Measurements from ENCODE around the gene SYTL3.
"Not testable (repeated sequence)": the region's sequence is repeated elsewhere in the genome, so short reads cannot be mapped to it uniquely, and the experiment has no call there.

The SYTL3 gene

DNA sequence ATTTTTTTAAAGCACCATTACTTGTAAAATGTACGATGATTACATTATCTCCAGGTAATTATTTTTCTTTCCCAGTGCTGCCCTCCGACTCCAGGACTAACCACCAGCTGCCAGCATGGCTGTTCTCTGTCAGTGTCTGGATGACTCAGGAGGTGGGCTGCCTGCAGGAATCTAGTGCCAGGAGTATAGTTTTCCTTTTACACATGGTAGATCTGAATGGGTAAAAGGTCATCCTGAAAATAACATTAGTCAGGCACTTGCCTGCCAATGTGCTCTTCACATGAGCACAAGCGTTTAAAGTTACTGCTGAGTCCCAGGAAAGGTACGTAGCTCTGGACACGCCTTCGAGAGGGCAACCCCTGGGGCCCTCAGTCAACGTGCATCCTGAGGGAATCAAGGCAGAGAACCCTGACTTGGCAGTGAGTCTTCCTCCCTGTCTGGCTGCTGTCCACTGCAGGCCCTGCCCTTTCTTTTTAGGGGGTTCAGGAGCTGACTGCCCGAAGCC, 7.7 kb upstream of the SYTL3 start:
- DNase-seq = no peak

DNA sequence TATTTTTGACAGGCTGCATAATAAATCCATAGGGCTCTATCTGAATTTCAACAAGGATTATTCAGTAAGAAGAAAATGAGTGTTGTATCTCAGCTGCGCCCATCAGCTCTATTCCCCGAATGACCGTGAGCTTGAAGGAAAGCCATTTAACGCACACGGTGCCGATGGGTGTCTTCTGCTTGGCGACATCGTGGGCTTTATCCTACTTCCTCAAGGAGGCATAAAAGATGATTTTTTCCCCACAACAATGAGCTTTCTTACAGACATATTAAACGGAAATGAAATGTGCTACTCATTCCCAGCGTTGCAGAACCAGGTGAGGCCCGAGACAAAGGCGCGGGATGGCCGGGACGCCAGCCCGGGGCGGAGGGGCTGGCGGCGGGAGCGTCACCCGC, 6.0 kb upstream of the SYTL3 start:
- no peak for DNase-seq

DNA sequence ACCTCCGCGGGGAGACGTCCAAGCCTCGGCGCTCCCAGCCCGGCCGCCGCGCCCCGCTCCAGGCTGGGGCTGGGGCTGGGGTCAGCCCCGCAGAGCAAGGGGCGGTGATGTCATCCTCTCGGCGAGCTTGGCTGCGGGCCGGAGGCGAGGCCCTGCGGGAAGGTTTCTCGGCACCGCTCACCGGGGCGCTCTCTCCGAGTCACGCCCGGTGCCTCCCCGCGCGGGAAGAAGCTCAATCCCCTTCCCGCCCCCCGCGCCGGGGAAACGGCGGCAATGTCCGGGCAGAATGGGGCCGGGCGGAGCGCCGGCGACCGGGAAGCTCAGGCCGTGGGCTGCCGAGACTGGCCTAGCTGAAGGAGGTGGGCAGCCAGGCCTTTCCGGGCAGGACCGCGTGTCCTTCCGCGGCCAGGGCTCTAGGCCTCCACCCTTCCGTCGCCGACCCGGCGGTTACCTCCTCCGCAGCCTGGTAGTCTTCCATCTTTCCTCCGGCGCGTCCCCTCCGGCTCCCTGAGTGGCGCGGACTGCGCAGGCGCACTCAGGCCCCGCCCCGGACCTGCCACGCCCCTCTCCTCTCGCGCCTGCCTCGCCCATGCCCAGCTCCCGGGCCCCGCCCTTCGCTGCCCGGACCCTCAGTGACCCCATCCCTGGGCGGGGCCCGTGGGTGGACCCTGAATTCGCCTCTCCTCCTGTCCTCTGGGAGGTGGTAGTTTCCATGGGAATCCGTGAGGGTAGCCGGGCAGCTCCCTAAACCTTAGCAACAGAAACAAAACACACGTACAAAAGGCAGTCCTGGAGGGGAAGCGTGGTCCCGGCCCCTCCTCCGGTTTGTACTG, 5.4 kb upstream of the SYTL3 start, which contains the start of gene DYNLT1:
TSS of gene DYNLT1 (minus strand) at position 513 of the 833 bp plus-strand sequence. CDS start at position 478, 35 bp downstream.
- peak; percentile 54 for DNase-seq

GRCh38 chr6:158645064-158646022, 4.5 kb upstream of the SYTL3 start:
- DNase-seq = no peak

DNA sequence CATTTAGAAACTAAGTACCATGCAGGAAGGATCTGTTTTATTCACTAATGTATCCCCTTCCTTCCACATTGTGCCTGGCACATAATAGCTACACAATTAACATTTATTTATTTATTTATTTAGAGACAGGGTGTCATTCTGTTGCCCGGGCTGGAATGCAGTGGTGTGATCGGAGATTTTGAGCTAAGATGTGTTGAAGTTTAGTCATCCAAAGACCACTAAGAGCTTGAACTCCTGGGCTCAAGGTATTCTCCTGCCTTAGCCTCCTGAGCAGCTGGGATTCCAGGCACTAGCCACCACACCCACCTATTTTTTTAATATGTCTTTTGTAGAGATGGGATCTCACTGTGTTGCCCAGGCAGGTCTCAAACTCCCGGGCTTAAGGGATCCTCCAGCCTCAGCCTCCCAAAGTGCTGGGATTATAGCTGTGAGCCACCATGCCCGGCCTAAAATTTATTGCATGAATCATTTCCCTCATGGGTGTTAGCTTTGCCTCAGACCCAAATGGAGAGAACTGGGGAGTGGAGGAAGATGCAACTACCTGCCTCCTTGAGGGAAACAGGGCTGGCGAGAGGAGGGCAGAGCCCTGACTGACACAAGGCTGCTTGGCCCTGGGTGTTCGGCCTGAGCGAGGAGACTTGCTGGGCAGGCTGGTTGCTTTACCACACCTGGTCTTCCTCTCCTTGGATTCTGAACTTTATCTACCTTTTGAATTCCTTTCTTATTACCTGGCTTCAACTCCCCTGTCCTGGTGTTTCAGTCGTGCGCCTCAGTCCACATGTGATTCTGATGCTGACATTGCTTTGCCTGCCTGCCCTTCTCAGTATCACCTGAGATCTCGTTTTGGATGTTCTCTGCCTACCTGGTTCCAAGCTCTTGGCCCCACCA, 3.6 kb upstream of the SYTL3 start:
- DNase-seq = no peak

- DNase-seq = no peak
These were observed 2.4 kb upstream of the SYTL3 start for GRCh38 chr6:158647501-158647900.

GRCh38 chr6:158648682-158649131, 1.1 kb upstream of the SYTL3 start:
- DNase-seq = no peak

- DNase-seq = not testable (repeated sequence)
These were observed 2.3 kb downstream of the SYTL3 start for GRCh38 chr6:158651981-158652737.

- peak; percentile 20 for DNase-seq
These were observed 3.9 kb downstream of the SYTL3 start for GRCh38 chr6:158653577-158654354.

DNA sequence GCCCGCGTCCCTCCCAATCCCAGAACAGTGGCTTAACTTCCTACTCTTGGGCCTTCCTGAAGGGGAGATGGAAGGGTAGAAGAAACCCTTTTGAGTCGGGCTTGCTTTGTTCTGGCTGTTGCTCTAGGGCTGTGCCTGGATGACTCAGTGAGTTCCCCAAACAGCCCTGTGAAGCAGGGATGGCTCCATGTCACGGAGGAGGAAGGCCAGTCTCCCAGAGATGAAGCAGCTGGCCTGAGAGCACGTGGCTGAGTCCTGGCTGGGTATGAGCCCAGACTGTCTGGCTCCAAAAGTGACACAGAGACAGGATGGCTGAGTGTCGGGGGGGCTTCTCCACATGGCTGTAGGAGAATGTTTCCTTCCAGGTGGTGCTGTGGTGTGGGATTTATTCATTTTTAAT, 4.6 kb downstream of the SYTL3 start:
- no peak for DNase-seq

DNA sequence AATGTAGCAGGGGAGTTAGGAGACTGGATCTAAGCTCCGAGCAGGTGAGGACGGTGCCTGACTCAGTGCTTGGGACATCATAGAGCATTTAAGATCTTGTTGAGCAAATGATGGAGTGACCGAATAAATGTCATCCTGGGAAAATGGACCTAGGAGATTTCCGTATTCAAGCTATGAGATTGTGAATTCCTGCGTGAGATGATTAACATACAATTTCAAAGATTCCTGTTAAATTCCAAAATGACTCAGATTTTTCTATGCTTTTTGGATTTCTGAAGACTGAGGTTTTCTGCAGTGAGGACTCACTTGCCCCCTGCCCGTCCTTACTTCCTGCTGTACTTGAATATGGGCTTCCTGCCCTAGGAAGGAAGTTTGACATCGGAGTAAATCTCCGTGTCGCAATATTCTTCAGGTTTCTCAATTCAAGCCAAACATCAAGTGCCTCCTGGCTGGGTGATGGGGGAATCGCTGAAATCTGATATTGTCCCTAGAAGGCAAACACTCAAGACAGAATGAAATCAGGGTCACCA, 5.2 kb downstream of the SYTL3 start:
- no peak for DNase-seq

DNA sequence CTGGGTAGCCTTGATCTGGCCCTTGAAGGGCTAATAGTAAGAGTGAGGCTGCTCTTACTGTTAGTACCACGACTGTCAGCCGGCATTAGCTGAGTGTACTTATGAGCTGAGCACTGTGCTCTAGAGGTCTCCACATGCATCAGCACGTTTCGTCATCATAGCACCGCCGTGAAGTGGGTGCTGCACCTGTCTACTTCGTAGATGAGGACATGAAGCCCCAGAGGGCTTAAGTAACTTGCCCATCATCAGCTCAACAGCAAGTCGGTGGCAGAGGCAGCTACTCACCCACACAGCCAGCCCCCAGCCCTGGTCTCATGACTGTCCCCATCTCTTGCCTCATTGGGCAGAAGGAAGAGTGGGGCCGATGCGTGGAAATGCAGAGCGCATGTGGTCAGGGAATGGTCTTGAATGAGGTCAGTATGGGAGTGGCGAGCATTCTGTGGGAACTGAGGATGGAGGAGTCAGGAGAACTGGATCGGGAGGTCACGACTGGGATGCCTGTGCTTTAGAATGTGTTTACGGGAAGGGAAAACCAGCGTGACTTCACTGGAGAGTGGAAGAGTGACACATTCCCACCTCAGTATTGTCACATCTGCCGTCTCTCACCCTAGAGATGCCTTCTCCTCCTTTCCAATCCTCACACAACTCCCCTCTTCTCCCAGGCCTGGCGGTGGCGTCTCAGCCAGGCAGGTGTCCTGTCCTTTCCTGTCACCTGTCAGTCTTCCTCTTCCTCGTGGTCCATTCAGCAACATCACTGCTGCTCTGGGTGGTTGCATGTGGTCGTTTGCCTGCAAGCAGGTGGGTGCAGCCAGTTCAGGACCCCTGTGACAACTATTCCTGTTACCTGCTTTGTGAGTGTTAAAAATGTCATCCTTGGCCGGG, 6.0 kb downstream of the SYTL3 start:
- DNase-seq = no peak

- DNase-seq = not testable (repeated sequence)
These were observed 7.1 kb downstream of the SYTL3 start for GRCh38 chr6:158656986-158657385.

- DNase-seq = no peak
These were observed 10.5 kb downstream of the SYTL3 start for GRCh38 chr6:158660333-158660754.

- DNase-seq = no peak
These were observed 11.4 kb downstream of the SYTL3 start for GRCh38 chr6:158661156-158661685.

GRCh38 chr6:158662607-158662953, 12.7 kb downstream of the SYTL3 start:
- DNase-seq = no peak

DNA sequence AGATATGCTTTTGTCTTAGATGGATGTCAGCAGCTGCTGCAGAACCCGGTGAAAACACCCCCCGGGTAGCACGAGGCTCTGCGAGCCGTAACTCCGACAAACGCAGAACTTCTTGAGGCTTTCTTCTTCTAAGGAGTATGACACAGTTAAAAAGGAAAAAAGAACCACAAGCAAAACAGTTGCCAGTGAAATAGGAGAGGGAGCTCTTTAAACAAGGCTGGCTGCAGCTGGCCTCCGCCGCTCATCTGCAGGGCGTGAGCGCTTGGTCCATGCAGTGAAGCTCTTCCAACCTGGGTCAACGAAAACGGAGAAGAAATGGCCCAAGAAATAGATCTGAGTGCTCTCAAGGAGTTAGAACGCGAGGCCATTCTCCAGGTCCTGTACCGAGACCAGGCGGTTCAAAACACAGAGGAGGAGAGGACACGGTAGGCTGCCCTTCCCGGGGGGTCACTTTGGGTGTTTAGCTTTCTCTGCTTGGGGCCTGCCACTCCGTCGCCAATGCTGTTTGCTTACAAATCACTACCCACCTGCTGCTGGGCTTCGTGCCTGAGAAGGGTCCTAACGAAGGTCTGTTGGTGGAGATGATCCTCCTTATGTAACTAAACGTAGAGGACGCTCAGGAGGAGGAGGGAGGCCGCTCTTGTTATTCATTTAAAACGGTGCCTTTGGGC, 13.2 kb downstream of the SYTL3 start:
- DNase-seq = no peak

GRCh38 chr6:158663625-158664165, 13.8 kb downstream of the SYTL3 start:
- DNase-seq = no peak

Data from KG1 (cell line).